NCI-H1105 (cell line): ENCODE results near the gene MYLK2.

Source experiments
- DNase-seq: peaks from one replicate; lab custom pipeline; 2025; lab: John Stamatoyannopoulos, UW

The MYLK2 gene

DNA sequence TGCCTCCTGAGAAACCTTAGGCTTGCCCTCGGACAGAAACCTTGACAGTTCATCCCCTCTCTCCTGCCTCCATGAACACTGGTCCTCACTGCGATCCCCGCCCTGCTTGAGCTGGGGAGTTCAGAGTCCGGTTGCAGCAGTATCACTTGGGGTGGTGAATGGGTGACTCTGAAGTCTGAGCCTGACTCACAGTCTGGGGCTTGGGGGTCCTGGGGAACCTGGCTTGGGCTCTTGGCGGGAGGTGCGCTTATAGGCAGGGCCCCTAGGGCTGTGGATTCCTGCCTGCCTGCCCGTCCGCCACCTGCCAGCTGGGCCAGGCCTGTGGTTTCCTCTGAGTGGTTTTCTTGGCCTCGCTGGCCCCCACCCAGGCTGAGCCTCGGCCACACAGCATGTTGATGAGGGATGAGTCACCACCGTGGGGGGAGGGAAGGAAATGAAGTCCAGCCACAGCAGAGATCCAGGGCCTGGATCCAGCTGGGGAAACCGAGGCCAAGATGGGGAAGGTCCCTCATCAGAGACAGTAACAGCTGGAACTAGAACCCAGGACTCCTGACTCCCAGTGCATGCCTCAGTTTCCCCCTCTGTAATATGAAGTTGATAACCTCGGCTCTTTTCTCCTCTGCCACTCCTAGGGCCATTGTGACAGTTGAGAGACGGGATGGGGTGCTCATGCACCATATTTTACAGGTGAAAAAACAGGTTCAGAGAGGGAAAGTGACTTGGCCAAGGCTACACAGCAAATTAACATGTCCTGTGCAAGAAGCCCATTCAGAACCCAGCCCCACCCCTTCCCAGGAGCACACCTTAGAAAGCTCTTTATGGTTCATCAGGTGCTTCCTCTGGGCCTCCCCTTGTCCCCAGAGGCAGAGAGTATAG lies 17.1 kb downstream of the MYLK2 start:
- DNase-seq = no peak

DNA sequence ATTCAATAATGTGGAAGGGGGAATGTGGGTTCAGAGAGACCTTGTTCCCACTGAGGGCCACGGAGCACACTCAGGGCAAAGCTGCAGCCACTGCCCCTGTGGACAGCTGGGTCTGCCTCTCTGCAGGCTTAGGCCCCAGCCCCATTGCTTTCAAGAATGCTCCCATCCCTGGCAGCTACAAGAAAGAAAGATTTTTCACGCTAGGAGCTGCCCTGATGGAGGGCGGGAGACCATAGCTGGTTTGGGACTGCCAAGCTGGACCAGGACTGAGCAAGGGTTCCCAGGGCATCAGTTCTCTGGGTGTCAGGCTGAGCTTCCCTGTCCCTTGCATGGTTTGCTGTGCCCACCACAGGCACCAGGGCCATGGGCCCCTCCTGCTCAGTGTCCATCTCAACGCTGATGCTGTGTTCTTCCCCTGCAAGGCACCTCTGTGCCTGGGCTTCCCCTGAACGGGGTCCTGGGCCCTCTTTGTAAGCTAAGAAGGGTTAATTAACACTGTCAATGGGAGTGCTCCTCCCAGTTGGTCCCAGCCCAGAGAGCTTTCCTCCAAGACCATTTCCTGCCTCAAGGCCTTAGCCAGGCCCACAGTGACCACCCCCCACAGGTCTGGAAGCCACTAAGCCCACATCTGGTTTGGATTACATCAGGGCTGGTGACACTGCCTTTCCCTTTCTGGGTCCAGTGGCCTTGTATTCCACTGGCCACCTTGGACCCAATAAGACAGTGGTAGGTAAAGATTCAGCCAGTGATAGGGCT lies 17.9 kb downstream of the MYLK2 start:
- DNase-seq = no peak

DNA sequence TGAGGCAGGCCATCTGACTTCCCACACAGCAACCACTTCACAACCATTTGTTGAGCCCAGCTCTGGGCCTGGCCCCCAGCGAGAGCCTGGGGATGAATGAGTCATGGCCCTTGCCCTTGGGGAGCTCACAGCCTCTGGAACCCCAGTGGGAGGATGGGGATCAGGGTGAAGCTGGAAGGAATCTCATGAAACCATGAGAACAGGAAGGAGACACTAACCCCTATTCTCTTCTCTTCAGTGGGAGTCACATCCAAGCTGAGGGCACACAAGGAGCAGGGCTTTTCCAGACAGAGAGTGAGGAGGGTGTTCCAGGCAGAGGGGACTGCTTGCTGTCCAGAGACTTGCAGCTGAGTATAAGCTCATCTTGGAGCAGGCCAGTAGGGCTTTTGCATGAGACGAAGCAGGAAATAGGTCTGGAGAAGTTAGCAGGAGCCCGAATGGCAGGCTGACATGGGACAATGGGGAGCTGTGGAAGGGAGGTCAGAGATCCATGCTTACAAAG lies 18.8 kb downstream of the MYLK2 start:
- DNase-seq = no peak

DNA sequence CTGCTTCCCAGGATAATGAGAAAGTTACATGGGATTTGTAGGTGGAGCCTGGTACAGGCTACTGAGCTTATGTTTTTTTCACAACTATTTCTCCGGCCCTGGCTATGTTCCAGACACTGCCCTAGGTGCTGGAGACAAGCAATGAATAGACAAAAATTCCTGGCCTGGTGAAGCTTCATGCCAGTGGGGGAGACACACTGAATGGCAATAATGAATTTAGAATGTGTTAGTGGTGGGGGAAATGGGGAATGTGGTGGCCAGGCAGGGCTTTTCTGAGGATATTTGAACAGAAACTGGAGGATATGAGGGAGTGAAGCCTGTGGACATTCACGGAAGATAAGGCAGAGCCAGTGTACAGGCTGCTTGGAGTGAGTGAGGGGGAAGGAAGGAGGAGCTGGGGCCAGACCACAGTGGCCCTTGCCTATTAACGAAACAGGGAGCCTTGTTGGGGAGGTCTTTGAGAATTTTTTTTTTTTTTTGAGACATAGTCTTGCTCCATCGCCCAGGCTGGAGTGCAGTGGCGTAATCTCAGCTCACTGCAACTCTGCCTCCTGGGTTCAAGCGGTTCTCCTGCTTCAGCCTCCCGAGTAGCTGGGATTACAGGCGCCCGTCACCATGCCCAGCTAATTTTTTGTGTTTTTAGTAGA lies 19.6 kb downstream of the MYLK2 start:
- no peak for DNase-seq

DNA sequence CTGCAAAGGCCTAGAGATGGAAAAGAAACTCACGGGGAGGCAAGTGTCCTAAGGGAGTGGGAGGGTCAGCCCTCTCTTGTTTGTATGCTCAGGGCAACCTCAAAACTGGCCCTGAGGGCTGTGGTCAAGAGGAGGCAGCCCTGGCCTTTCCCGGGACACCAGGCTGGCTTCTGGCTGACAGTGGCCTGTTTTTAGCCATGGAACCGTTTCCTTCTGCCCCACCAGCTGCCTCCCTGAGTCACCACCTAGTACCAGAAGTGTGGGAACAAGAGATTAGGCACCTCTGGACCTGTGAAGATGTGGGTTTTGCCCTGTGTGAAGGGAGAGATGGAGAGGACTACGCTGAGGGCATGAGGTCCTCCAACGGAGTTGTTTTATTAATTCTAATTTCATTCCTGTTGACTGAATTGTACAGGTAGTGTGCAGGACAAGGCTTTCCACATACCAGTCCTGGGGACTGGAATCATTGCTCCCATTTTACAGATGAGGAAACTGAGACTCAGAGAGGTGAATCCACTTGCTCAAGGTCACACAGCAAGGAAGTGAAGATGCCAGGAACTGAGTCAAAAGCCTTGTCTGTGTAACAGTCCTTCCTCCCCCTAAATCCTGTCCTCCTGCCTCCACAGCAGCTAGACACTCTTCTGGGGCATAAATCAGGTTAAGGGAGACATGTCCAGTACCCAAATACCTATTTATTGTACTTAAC lies 20.8 kb downstream of the MYLK2 start:
- no peak for DNase-seq

DNA sequence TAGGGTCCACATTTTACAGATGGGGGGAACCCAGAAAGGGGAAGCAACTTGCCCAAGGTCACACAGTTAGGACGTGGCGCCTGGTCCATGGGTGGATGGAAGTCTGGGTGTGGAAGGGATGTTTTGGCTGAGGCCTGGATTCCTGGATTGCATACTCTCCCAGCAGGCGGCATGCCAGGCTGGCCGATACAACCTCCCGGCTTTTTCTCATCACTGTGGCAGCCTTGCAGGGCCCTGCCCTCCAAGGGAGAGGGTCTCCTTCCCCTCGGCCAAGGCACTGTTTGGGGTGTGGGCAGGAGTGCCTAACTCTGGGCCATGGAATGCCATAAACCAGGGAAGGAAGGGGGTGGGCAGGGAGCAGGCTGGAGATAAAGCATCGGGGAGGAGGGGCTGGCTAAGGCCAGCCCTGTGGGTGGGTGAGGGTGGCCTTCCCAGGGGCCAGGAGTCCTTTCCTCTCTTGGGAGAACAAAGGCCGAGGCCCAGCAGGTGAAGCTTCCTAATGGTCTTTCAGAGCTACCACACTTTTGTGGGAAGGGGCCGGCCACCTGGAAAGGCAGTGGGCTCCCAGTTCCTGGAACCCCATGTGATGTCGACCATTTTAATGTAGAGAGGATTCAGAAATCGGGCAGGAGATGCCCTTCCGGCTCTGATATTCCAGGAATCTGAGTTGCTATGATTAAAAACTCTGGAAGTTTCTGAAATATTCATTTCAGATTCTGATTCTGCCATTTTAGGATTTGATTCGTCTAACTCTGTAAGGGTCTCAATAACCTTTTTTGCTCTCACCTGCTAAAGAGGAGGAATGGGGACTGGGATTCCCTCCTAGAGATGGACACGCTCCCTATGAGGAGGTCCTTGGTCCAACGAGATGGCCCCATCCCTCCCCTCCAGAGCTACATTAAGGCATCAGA lies 22.0 kb downstream of the MYLK2 start:
- no peak for DNase-seq

DNA sequence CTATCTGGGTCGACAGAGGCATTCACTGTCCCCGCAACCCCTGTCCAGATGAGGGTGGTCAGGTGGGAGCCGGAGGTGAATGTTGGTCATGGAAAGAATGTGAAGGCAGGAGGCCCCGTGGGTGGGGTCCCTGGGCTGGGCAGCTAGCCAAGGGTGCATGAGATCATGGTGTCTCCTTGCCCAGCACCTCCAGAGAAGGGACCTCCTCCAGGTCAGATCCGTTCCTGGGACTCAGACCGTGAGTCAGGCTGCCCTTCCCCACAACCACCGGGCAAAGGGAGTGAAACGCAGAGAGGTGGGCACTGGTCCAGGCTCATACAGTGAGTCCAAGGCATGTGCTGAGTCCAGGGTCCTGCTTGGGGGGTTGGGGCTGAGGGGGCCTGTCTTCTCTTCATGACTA lies 22.8 kb downstream of the MYLK2 start:
- no peak for DNase-seq

DNA sequence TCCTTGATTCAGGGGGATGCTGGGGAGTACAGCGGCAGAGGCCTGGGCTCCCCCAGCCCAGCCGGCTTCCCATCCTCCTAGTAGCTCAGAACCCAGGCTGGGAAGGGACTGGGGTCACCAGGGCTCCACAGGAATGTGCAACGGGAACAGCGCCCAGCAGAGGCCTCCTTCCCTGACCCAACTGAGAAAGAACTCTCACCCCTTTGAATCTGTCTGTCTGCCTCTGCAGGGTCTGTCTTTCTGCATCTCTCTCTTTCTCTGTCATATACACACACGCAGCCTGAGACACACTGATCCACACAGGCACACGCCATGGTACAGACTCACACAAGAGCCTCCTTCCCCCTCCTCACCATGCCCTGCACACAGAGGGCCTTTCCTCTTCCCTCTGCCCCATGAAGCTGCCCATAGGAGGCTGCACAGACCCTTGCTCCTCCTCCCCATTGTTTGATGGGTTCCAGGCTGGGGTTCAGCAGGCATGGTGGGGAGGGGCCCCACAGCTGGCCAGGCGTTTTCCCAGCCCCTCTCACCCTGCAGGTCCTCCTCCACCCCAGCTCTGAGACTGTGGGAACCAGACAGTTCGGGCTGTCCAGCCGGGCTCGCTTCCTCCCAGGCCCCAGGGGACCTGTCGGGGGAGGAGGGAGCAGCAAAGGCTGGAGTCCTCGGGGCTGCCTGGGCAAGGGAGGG lies 23.5 kb downstream of the MYLK2 start:
- DNase-seq = no peak

DNA sequence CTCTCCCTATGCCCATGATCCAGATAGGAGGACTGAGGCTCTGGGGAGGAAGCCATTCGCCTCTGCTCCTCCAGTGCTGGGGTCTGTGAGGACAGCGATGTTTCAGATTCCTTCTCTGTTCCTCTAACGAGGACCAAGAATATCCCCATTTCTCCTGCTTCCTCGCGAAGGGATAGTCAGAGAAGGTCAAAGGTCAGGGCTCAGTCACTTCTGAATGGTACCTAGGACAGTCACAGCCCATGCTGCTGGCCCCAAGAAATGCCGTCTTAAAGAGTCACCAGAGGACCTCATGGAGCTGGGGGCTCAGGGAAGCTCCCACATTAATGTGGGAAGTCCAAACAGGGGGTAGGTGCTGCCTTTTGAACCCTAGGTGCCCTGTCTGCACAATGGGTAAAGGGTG lies 24.1 kb downstream of the MYLK2 start:
- DNase-seq = no peak

DNA sequence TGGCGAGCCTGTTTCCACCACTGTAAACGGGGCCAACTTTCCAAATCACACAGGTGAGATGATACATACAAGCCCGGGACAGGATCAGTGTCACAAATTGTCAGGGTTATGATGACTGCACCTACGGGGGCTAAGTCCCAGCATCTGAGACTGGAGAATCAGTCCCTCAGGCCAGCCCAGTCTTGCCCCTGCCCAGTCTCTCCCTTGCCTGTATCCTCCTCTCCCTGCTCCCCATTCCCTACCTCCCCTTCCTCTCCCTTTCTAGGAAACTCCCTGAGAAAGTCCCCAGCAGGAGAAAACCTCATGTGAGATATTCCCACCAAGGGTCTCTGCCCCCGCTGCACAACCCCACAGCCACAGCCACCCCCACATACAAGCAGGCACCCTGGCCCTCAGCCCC lies 24.7 kb downstream of the MYLK2 start:
- no peak for DNase-seq

DNA sequence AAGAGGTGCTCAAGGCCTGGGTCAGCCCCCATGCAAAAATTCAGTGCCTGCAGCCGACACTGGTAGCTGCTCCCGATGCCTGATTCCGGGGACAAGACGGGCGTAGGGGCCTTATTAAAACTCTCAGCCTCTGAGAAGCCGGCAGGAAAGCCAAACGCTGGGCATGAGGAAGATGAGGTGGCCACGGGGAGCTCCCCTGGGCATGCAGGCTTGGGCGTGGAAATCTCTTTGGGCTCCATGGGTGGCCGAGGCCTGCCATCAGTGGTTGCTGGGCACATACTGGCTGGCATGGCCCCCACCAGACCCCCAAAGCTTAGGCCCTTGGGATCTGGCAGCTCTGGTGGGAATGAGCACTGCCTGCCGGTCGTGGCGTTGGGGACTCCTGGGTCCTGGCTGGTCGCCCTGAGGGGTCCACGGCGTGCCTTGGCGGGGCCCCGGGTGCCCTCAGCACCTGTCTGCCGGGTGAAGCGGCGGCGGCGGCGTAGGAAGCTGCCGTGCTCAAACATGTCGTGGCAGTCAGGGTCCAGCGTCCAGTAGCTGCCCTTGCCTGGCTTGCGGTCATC lies 25.7 kb downstream of the MYLK2 start:
- no peak for DNase-seq

DNA sequence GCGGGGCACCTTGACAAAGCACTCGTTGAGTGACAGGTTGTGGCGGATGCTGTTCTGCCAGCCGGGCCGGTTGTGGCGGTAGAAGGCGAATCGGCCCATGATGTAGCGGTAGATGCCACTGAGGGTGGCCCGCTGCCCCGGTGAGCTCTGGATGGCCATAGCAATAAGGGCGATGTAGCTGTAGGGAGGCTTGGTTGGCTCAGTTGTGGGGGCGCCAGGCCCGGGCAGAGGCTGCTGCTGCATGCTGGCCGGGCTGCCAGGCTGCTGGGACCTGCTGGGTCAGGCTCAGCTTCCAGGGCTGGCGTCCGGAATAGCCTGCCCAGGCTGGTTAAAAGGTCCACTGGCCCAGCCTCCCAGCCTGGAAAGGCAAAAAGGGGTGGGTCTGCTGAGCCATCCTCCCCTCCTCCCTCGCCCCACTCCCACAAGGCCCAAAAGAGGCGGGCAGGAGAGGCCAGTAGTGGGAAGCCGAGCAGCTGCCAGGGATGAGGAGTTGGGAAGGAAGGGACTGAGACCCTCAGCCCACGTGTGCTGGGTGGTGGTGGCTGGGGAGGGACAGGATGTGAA lies 26.2 kb downstream of the MYLK2 start, which contains the start of gene FOXS1:
FOXS1 (minus strand) TSS at position 305 of the 564 bp plus-strand sequence; CDS start at position 243, 62 bp downstream.
- no peak for DNase-seq

DNA sequence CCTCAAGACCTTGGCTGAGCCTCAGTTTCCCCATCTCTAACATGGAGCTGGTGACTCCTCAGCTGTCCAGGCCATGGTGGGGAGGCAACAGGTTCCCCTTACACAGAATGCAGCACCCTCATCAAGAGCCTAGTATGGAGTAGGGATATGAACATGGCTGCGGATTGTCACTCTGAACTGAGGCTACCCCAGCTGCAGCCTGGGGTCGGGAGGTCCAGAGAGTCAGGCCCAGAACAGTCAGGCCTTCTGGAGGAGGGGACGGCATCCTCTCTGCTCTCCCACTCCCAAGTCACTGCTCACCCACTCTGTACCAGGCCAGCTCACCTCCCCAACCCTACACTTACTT lies 27.6 kb downstream of the MYLK2 start:
- DNase-seq = no peak

DNA sequence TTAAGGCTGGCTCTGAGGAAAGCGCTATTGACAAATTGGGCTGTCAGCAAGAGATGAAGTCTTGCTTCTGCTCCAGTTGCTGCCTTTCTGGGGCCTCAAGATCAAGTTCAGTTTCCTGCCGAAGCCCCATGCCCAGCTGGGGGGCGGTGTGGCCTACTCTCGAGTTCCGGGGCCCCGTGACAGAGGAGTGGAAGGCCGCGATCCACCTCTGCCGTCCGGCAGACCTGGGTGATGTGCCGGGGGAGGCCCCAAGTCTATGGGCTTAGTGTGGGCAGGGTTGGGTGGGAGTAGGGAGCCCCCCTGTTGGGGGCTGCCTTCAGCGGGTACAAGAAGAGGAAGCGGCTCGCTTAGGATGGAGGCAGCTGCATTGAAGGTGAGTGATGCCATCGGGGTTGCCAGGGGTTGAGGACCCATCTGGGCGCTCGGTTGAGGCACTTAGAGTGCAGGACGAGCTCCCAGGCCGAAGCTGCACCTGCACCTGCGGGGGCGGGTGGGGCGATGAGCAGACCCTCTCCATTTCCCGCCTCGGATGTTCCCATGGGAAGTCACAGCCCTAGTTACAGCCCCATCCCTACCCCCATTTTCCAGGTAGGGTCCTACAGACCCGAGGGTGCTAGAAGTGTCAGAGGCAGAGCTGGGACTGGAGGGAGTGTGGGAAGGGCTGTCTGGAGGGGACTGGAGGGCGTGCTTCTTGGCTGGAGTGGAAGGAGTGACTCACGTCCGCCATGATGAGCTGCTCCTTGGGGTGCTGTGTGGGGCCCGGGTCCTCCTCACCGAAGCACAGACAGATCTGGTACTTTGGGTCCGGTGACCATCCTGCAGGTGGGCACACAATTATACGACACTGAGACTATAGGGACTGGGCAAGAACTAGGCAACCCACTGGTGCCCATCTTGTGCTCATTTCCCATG lies 29.2 kb downstream of the MYLK2 start:
- no peak for DNase-seq

DNA sequence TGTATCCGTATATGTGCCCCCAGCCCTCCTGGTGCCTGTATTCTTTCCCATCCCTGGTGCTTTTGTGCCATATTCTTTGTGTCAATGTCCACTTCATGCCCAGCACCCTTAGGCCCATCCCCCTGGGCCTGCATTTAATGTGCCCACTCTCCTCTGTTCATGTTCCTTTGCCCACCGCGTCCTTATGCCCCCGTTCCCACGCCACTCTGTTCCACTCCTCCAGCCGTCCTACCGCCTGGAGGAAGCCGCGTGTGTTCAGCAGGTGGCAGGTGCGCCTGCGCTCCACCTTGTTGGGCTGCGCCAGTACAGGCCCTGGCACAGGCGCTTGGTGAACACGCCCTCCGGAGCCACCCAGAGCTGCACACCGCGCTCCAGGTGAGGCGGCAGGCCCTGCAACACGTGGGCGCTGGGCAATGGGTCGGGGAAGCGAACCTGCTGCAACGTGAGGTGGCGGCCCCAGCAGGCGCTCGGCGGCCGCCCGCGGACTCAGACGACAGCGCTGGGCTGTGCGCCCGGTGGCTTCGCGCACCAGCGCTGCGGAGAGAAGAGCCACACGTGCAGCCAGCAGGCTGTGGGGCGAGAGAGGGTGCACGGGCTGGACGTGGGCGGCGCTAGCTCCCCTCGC lies 30.3 kb downstream of the MYLK2 start:
- DNase-seq = peak; percentile 87

DNA sequence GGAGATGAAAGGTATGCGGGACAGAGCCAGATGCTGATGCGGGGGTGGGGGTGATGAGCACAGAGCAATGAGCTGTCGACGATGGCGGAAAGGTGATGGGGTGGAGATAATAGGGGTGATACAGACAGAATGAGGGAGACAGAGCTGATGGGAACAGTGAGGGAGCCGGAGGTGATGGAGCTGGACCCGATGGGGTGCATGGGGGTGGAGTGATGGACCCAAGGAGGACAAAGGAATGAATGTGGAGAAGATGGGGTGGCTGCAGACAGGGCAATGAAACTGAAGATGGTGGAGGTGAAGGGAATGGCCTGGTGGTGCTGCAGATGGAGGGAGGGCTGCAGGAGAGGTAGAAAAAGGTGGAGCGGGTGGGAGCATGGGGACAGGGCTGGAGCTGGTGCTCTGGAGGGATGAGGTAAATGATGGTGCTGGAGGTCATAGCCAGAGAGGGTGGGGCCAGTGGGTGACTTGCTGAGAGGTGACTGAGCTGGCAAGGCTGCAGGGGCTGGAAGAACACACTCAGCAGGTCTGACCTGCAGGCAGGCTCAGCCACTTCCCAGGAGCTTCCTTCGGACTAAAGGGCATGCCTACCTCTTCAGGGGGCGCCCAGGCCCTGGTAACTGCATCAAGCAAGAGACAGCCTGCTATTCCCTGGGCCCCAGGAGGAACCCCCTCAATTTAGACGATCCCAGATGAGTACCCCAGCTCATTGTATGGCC lies 32.2 kb downstream of the MYLK2 start:
- no peak for DNase-seq

DNA sequence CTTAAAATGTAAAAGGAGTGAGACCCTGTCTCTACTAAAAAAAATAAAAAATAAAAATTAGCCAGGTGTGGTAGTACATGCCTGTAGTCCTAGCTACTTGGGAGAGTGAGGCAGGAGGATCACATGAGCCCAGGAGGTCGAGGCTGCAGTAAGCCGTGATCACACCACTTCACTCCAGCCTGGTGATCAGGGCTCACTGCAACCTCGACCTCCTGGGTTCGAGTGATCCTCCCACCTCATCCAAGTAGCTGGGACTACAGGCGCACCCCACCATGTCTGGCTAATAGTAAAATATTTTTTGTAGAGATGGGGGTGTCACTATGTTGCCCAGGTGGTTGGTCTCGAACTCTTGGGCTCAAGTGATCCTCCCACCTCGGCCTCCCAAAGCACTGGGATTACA lies 34.3 kb downstream of the MYLK2 start:
- no peak for DNase-seq
